Activated CD4-positive, alpha-beta T cell treated with anti-CD3 and anti-CD28 coated beads for 48 hours (primary cell): ENCODE results near the gene PARVG.

Experiments
- DNase-seq: peaks from one replicate; pipeline ENCODE4 v3.0.0-alpha.2; 2020

PARVG gene

DNA sequence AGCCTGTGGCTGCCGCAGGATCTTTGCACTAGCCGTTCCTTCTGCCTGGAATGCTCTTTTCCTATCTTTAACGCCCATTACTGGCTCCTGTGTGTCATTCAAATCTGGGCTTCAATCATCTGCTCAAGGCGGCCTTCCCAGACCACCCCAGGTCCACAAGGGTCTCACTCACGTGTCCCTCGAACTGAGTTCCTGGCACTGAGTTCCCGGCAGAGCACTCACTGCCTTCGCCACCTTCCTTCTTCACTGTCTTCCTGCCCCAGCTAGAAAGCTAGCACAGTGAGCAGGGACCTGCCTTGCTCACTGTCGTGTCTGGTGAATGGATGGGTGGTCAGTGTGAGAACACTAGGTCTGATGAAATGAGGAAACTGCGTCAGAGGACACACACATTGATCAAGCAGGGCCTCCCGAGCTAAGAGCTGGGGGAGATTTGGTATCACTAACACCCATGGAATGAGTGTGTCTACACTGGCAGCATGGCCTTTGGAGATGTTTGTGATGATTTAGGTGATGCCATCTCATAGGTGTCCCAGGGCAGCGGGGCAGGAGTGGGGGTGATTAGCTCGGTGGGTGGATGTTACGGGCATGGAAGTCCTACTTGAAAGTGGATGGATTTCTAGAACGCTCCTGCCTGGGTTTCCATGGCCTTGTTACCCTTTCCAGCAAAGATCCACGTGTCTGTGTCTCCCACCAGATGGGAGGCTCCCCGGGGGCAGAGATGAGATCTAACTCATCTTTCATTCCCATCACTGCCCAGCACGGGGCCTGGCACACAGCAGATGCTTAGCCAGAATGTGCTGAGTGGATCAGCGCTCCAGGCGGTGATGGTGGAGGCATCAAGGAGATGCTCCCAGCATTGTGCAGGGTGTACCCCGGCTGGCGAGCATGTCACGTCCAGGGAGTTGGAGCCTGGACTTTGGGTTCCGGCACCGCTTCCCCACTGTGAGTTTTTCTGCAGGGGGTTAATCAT lies 67.5 kb downstream of the PARVG start:
- DNase-seq, result no peak

- no peak for DNase-seq
Measured at GRCh38 chr22:44248926-44249325, 68.2 kb downstream of the PARVG start.

DNA sequence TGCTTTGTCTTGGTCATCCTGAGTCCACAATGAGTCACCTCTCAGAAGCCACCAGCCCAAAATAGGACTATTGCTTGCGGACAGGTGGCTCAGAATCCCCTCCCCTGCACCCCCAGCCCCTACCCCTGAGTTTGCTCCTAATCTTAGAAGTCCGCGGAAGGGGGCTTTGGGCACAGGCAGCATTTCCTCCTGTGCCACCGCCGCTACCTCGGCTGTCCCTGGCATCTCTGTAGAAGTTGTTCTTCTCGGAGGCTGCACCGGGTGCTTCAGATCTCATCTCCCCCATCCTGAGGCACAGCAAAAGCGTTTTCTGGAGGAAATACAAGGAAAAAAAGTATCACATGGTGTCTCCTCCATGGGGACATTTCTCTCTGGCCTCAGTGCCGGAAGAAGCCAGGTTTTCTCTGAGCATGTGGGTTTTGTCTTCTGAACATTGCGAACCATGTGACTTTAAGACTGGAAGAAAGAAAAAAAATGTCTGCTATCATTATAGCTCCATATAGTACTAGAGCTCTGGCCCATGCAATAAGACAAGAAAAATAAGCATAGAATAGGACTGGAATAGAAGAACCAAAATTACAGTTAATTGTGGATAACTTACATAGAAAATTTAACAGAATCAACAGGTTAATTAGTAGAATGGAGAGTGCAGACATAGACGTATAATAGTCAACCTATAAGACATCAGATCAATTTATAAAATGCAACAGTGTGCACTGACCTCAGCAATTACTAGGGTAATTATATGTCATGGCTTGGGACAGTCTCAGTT lies 68.8 kb downstream of the PARVG start:
- no peak for DNase-seq

DNA sequence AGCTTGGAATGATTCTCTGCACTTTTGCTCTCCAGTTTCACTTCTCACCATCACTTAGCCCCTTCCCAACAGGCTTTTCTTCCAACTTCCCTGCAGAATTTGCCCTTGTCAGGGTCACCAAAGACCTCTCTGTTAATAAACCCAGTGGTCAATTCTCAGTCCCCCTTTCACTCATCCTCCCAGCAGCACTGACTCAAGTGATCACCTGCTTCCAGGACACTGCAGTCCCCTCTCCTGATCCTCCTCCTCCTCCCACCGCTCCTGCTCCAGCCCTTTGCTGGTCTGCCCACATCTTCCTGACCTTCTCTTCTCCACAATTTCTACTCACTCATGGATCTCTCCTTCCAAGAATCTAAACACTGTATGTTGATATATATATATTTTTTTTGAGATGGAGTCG lies 74.1 kb downstream of the PARVG start:
- DNase-seq, result no peak

DNA sequence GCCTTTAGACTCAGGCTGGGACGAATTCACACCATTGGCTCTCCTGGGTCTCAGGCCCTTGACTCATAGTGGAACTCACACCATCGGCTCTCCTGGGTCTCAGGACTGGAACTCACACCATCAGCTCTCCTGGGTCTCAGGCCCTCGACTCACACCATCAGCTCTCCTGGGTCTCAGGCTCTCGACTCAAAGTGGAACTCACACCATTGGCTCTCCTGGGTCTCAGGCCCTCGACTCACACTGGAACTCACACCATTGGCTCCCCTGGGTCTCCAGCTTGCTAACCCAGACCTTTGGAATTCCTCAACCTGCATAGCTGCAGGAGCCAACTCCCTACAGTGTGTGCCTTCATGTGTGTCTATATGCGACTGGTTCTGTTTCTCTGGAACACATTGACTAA lies 75.4 kb downstream of the PARVG start:
- no peak for DNase-seq

DNA sequence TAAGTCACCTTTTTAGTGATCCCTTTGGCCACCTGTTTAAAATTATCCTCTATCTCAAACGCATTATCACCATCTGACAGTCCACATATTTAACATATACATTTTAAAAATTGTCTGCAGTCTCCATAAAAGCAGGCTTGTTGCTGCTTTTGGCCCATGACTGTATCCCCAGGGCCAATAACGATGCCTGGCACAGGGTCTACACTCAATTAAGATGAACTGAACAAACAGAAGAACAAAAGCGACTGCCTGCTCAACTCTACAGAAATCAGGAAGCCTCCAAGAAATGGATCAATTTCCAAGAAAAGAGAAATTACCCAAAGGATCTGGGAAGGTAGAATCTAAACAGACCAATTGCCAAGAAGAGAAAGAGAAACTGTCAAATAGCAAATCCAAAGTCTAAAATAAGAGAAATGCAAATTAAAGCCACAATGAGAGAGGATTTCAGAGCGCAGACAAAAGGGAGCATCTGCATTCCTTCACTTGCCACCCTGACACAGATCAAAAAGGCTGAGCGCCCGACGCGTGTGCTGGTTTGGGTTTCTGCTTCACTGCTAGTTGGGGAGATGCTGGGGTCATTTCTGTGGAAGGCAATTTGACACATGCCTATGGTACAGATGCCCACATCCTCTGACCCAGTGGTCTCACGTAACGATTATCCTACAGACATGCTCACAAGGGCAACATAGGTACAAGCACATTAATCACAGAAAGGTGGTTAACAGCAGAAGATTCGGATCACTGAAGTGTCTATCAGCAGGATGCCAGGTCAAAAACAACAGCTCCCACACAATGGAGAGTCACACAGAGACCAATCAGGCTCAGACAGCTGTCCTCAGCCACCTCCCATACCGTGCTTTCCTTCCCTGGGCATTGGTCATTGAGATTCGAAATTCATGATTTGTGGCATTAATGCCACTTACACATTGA lies 76.1 kb downstream of the PARVG start:
- DNase-seq, result no peak
